AG09319 (cell line): ENCODE data around the gene ALDH1A1.

Experiments
- DNase-seq: peaks from one replicate; pipeline ENCODE4 v3.0.0-alpha.2; 2010; ENCODE audit warnings: low read depth; ENCODE audit errors: extremely low read depth
- TF ChIP-seq, protein P1 (sequence below): IDR thresholded peaks from 2 replicates; pipeline ENCODE4 v1.5.1; 2011; ENCODE audit warnings: low read depth, mild to moderate bottlenecking, inconsistent platforms, low read length, moderate library complexity

Gene ALDH1A1

DNA sequence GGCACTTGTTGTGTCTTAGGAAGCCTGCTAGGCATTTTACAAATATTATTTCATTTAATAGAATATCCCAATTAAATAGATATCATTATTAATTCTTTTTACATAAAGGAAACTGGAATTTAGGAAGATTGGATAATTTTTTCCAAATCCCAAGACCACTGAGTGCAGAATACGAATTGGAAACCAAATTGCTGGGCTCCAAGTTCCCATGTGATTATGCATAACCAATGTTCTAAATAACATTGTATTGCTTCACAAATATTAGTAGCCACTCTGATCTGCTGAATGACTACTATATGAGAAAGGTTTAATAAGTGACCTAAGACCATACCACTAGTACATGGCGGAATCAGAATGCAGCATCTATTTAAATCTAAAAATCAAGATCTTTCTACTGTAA is 57.7 kb downstream of the ALDH1A1 start:
- TF ChIP-seq, protein P1, sequence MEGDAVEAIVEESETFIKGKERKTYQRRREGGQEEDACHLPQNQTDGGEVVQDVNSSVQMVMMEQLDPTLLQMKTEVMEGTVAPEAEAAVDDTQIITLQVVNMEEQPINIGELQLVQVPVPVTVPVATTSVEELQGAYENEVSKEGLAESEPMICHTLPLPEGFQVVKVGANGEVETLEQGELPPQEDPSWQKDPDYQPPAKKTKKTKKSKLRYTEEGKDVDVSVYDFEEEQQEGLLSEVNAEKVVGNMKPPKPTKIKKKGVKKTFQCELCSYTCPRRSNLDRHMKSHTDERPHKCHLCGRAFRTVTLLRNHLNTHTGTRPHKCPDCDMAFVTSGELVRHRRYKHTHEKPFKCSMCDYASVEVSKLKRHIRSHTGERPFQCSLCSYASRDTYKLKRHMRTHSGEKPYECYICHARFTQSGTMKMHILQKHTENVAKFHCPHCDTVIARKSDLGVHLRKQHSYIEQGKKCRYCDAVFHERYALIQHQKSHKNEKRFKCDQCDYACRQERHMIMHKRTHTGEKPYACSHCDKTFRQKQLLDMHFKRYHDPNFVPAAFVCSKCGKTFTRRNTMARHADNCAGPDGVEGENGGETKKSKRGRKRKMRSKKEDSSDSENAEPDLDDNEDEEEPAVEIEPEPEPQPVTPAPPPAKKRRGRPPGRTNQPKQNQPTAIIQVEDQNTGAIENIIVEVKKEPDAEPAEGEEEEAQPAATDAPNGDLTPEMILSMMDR, result no peak
- DNase-seq, result no peak

DNA sequence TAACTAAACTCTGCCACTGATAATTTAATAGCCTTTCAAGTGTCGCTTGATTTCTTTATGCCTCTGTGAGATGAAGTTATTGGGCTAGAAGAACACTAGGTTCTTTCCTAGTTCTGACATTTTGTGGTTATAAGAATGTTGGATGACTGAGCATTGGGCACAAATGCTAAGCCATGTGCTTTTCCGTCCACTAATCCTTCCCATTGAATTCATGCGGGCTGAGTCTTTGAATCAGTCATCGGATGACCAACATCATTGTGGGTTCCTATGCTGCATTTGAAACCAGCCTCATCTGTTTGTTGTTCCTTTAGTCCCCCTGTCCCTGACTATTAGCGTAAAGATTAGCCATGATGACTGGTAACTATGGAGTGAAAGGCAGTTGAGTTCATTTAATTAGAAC is 58.5 kb downstream of the ALDH1A1 start:
- TF ChIP-seq, protein P1, result no peak
- peak; percentile 29 for DNase-seq

DNA sequence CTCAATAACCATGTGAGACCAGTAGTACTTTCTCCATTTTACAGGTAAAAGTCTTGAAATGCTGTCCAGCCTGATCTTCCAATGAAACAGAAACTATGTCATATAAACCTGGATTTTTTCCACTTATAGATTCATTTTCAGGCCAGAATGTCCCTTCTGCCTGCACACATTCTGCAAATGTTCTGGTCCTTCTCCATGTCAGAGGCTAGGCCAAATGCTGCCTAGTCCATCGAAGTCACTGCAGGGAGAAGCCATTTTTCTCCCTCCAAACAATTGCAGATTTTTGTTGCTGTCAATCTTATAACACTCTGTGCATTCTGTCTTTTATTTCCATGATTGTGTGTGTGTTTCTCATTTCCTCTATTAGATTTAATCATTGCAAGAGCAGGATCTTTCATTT is 59.4 kb downstream of the ALDH1A1 start:
- TF ChIP-seq, protein P1, result no peak
- no peak for DNase-seq

DNA sequence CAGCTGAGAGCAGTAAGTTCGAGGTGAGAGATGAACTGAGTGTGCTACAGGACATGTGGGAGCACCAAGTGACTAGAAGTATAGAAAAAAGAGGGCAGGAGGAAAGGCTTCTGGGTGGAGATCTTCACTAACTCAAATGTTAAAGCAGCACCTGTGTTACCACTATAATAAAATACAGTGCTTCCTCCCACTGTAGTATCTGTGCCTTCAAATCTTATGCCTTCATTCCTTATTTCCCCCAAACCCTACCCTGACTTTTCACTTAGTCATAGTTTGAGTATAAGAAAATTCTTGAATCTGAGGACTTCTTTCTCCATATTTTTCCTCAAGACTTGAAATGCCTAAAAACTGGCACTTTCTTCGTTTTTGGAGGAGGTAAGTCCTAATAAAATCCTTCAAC is 61.8 kb downstream of the ALDH1A1 start:
- DNase-seq, result no peak
- TF ChIP-seq, protein P1, result no peak

DNA sequence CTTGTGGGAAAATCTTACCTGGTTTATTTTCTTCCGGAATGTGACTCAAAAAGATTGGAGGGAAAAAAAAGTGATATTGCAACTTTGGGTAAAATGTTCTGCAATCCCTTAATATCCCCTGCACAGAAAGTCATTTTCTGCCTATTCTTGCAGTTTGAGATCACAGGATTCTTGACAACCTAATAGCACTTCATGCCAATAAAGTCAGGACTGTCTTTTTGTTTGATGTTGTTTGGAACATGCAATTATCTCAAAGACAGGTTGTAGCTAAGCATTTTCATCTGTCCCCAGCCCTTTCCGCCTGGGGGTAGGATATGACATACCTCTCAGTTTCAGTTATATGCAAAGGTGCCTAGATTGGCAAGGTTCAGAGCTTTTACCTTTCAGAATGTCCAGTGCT is 63.9 kb downstream of the ALDH1A1 start:
- TF ChIP-seq, protein P1, result no peak
- DNase-seq, result no peak

DNA sequence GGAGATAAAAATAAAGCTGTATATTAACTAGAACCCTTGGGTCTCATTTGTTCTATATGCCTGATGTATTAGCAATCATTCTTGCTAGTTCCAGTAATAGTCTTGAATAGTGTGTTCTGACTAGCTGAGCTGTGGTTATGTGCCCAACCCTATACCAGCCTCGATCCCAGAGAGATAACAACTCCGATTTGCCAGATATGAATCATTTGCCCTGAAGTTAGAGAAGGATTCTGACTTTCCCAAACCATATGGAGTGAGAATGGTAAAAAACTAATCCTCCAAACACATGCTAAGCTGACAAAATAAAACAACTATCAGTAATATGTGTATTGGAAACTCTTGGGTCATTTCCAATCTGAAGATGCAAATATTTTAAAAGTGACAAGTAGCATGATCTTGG is 64.8 kb downstream of the ALDH1A1 start:
- TF ChIP-seq, protein P1, result no peak
- DNase-seq, result no peak

DNA sequence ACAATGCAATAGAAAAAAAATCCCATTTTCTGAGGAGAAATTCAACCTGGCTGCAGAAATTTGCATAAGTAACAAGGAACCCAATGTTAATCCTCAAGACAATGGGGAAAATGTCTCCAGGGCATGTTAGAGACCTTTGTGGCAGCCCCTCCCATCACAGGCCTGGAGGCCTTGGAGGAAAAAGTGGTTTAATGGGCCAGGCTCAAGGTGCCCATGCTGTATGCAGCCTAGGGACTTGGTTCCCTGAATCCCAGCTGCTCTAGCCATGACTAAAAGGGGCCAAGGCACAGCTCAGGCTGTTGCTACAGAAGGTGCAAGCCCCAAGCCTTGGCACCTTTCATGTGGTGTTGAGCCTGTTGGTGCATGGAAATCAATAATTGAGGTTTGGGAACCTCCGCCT is 66.5 kb downstream of the ALDH1A1 start:
- TF ChIP-seq, protein P1, result no peak
- DNase-seq, result no peak

DNA sequence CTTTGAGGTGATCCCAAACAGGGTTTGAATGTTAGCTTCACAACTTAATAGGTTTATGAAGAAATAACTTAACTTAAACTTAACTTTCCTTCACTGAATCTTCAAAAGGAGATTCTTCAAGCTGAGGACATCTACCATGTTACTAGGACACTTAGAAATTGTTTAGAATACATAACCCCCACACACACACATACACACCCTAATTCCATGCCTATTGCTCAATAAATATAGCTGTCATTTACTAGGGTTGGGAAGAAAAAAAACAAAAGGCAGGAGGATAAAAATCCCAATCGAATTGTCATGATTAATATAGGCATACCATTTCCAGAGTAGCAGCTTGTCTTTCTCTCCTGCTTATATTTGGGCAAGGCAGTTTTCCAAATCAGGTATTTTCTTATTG is 68.3 kb downstream of the ALDH1A1 start:
- TF ChIP-seq, protein P1, result no peak
- DNase-seq, result no peak
